GM19043 (cell line): ENCODE results near the gene CLDN16.
A peak's percentile ranks its signal among the peaks of the same experiment; 100 is the strongest.

Experiments used
- ATAC-seq: cut with Tn5 transposase; IDR thresholded peaks from one replicate; pipeline ENCODE4 v1.9.1; 2021; ENCODE audit warnings: low read depth; ENCODE audit not compliant: unreplicated experiment

Gene CLDN16, protein sequence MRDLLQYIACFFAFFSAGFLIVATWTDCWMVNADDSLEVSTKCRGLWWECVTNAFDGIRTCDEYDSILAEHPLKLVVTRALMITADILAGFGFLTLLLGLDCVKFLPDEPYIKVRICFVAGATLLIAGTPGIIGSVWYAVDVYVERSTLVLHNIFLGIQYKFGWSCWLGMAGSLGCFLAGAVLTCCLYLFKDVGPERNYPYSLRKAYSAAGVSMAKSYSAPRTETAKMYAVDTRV

GRCh38 chr3:190387578-190388213, at the start of gene CLDN16:
TSS of gene CLDN16 (plus strand) at chr3:190388163. CDS start at chr3:190388330, 167 bp downstream.
- no peak for ATAC-seq

GRCh38 chr3:190338717-190339116, 49.2 kb upstream of the CLDN16 start:
- ATAC-seq = no peak

- peak; percentile 65 for ATAC-seq
These were observed 48.8 kb upstream of the CLDN16 start for GRCh38 chr3:190339130-190339529.

DNA sequence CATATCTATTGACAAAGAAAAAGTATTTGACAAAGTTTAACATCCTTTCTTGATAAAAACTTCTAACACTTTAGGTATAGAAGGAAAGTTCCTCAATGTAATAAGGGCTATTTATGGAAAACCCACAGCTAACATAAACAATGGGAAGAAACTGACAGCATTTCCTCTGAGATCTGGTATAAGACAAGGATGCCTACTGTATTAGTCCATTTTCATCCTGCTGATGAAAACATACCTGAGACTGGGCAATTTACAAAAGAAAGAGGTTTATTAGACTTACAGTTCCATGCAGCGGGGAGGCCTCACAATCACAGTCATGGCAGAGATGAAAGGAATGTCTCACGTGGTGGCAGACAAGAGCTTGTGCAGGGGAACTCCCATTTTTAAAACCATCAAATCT, 47.9 kb upstream of the CLDN16 start:
- ATAC-seq = no peak

DNA sequence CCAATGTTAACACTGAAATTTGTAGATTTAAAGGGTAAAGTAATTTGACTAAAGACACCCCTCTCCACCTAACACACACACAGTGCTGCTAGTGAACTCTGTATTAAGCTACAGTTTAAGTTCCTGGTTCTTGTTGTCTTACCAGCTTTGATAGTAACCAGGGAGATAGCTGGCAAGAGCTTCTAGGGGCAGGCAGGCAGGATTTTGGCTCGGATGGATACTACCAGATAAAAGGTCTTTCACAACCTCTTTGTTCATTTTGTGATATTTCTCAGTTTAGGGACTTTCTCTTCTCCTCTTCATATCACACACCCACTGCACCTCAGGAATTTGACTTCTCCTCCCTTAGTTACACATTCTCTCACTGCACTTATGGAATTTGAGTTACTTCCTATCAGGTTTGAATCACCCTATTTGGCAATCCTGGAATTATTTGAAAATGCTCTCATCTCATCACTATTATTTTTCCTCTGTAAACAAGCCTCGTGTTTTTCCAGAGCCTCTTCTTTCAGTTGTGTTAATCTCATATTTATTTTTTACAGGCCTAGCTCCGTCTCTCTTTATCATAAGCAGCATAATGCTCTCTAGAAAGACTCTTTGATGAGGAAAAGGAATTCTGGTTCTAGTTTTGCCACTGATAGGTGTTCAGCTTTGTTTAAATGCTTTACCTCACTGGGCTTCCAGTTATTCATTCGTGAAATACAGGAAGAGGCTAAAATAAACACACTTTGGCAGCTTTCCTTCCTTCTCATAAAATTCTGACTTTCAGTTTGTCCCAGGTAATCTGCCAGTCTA, 42.7 kb upstream of the CLDN16 start:
- no peak for ATAC-seq

DNA sequence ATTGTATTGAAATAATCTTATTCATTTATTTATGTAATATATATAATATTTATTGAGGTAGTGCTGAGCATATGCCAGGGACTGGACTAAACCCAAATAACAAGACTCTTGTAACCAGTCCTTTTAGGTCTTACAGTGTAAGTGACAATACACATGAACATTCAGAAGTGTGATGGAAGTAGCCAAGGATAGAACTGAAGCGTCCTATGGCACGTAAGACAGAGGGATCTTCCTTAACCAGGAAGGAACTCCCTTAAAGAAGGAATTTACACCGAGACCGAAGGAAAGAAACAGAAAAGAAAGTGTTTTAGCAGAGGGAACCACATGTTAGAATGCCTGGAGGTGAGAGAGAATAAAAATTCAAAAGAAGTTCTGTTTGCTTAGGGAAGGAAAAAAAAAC, 42.1 kb upstream of the CLDN16 start:
- no peak for ATAC-seq

- no peak for ATAC-seq
These were observed 41.4 kb upstream of the CLDN16 start for GRCh38 chr3:190346541-190346940.

DNA sequence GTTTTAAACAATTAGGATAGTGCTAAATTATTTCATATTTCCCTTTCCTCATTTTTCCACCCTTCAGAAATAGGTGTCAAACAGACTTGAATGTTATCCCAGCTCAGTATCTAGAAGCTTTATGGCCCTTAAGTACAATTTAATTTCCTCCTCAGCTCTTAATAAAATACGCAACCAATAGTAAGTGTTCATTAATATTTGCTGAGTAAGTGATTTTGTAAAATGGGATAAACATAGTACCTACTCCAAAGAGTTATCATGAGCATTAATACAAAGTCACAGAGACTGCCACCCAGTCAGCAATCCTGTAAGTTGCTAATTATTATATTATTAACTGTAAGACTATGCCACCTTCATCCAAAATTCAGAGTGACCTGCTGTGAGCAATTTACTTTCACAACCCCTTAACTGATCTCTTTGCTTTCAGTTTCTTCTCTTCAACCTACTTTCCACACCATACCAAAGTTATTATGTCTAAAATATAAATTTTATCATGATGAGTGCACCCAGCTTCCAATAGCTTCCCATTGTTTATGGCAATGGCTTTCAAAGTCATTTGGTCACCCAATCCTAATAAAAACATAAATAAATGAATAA, 35.0 kb upstream of the CLDN16 start:
- no peak for ATAC-seq

DNA sequence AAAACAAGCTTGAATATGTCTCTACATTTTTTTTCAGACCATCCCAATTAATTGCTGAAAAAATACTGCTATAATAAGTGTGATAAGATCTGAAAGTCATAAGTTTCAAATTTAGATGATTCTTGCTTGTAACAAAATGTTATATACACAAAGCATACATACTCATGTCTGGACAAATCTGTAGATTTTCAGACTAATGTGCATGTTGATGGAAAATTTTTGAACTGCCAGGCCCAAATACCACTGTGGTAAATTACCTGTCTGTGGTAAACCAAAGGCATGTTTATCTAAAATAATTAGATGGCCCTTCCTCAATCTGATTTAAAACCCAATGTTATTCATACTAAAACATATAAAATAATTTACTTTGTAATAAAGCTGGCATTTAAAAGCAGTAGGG, 31.7 kb upstream of the CLDN16 start:
- no peak for ATAC-seq

DNA sequence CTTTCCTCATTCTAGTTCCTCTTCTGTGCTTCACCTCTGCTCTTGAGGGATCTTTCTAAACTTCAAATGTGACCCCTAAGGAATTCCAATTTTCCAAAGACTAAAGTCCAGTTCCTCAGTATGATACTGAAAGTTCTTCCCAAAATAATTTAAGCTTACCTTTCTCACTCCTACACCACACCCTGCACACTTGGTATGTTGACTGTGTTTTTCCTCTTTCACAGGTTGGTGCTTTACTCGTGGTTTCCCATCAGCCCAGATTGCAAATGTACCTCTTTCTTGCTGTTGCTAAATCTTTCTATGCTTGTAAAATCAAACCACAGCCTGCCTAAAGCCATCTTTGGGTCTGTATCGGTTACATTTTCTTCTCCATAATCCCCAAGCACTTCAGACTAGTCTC, 30.5 kb upstream of the CLDN16 start:
- no peak for ATAC-seq

- ATAC-seq = no peak
These were observed 28.1 kb upstream of the CLDN16 start for GRCh38 chr3:190359813-190360212.

DNA sequence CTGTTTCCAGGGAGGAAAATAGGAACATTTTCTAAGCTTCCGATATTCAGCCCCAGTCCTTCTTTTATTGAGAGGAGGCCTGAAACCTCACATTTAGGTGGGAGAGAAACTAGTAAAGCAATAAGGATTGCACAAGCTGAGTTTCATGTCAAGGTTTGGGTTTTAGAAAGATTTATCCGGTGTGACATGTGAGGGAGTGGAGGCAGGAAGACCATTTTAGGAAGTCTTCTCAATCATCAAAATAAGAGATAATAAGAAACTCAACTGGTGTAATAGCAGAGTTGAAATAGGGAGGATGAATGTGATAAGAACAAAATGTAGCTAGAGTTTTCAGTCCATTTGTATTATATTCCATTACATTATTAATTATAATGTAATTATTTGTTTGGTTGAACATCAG, 27.7 kb upstream of the CLDN16 start:
- no peak for ATAC-seq

DNA sequence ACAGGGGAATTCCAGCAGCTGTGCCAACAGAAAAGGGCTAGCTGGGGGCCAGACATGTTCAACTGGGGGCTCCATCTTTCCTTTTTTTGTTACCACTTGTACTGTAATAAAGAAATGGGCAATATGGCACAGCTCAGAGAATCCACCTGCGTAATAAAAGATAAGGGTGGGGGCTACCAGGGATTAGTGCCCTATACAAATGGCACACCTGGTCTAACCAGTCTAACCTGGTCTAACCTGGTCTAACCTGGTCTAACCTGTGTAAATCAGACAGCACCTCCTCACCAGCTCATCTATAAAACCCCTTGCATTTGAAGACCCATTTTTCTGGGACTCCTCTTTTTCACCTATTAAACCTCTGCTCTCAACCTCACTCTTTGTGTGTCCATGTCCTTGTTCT, 26.2 kb upstream of the CLDN16 start:
- ATAC-seq = no peak

DNA sequence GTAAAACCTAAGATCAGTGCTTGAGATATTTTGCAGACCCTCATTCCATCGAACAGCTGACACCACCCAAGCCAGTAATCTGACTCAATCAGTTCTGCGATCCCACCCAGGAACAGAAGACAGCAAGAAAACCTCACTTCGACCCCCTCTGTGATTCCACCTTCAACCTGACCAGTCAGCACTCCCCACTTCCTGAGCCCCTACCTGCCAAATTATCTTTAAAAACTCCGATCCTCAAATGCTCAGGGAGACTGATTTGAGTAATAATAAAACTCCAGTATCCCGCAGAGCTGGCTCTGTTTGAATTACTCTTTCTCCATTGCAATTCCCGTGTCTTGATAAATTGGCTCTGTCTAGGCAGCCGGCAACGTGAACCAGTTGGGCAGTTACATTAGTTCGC, 25.7 kb upstream of the CLDN16 start:
- ATAC-seq = no peak

- no peak for ATAC-seq
These were observed 21.8 kb upstream of the CLDN16 start for GRCh38 chr3:190366133-190366532.

DNA sequence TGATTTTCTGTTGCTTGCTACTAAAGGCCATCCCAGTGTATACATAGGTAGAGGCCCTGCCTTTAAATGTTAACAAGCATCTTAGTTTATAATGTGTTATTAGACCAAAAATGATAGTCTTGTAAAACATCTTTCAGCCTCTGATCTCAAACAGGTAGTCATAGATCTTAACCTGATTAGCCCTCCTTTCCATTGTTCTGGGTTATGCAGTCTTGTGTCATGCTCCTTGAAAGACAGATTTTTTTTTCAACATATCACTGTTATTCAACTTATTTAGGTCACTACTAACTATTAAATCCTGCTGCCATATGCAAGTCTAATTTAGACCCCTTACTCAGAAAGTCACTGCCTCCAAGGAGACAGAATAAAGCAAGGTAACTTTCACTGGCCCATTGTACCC, 19.1 kb upstream of the CLDN16 start:
- no peak for ATAC-seq

DNA sequence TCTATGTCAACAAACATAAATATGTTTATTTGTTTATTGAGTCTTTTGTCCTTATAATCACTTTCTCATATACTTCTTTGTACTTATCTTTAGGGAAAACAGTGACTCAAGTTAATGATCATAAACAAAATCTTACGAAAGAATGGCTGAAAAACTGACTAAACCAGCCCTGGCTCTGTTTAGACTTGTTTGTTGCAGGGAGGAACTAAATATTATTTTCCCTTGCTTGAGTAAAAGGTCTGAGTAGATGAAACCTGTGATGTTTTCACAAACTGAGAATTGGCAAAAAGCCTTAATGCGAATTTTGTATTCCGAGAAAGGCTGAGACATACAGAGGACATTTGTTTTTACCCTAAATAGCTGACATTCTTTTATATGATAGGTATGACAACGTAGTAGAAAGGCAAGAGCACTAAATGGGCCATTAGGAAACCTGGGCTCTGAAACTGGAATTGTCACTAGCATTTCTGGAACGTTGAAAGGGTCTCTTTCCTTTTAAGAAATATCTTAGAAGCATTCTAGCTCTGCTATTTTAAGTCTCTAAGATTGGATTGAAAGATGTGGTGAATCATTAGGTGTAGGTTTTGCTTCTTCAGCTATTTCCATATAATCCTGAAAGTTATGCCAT, 18.2 kb upstream of the CLDN16 start:
- ATAC-seq = no peak

DNA sequence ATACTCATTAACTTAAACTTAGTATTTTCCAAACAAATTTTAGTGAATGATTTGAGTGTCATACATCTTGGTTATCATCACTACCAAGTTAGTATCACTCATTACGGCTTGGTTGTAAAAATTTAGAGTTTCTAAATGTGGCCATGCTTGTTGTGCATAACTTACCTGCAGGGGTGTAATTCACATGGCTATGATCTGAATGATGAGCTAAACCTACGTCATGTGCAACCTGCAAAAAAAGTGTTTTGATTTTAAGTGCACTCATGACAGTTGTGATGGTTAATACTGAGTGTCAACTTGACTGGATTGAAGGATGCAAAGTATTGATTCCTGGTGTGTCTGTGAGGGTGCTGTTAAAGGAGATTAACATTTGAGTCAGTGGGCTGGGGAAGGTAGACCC, 17.6 kb upstream of the CLDN16 start:
- ATAC-seq = no peak

DNA sequence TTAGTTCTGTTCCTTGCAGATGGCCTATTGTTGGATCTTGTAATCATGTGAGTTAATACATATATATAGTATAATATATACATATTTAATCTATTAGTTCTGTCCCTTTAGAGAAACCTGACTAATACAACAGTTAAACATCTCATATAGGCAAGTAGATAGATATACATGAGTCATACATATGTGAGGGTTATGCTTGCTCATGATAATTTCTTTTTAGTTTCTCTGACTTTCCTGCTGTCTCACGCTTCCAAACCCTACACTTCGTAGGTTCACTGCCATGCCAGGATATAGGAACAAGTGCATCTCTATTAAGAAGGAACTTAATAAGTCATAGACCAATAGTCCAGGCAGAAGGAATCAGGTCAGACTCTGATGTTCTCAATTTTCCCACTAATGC, 16.8 kb upstream of the CLDN16 start:
- no peak for ATAC-seq

GRCh38 chr3:190375246-190375645, 12.7 kb upstream of the CLDN16 start:
- no peak for ATAC-seq

DNA sequence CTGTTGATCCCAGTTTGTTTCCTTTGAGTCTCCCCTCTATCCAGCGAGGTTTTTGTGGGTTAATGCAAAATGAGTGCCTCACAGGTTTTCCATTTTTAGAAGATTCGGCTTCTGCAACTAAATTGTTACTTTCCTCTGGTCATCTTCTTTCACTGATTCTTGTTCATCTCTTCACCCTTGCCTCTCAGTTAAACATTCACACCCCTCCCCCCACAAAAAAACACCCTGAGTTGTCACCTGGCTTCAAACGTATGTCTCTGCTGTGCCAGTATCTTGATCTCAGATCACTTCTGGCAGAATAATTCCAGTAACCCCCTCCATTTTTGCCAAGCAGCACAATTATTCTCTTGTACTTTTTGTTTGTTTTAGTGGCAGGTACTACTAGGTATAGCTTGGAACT, 12.3 kb upstream of the CLDN16 start:
- ATAC-seq = no peak
